NCI-H524 (cell line): Measurements from ENCODE around the gene ZBTB8OS.

Source experiments
- DNase-seq, 2 experiments: peaks; one replicate each; lab custom pipeline; 2025; lab: John Stamatoyannopoulos, UW

Gene ZBTB8OS

DNA sequence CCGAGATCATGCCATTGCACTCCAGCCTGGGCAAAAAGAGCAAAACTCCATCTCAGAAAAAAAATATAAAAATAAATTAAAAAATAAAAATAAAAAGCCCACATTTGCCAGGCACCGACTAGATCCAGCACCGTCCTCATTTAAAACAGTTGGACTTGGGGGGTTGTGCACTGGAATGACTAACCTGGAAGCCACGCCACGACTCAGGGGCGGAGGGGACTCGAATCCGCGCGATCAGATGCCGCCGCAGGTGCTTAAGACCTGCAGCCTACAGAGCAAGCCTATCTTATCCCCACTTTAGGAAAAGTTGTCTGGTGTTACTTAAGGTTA, 38.5 kb downstream of the ZBTB8OS start:
- no peak for DNase-seq

DNA sequence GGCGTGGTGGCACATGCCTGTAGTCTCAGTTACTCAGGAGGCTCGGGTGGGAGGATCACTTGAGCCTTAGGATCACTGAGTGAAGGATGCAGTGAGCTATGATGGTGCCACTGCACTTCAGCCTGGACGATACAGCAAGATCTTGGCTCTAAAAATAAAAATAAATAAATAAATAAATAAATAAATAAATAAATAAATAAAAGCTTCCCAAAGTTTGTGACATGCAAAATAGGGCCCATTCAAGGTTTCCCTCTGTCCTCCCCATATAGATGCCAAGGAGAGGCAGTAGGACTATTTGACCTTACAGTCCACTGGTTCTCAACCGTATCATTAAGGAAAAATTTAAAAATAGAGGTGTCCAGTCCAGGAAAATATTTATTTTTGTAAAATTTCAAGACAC, 41.2 kb downstream of the ZBTB8OS start:
- DNase-seq: no peak

DNA sequence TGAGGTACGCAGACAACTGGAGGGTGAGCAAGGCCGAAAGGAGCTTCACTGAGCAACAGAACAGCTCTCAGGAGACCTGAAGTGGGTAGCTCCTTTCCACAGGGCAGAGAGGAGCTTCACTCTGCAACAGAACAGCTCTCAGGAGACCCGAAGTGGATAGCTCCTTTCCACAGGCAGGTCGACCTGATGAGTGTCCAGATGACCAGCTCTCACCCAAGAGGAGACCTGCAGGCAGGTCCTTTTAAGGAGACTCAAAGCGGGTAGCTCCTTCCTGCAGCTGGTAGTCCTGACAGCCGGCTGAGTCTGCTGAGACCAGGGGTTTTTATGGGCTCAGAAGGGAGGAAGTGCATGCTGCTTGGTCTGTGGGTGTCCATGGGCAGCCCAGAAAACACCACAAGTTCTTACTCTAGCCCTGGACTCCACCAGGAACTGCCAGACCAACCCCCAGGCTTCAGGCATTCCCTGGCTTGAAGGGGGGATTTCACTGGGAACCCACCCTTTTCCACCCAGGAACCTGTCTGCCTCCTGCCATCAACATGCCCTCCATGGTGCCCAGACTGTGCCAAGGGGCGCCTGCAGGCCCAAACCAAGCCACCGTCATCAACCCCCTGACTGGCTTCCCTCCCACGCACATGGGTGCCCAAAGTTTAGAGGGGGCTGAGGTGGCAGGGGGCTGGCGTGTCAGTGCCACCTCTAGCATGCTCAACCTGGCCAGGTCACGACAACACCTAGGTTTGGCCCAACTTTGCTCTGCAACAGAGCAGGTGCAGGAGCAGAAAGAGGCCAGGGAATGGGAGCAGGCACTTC, 43.6 kb downstream of the ZBTB8OS start:
- DNase-seq: no peak

DNA sequence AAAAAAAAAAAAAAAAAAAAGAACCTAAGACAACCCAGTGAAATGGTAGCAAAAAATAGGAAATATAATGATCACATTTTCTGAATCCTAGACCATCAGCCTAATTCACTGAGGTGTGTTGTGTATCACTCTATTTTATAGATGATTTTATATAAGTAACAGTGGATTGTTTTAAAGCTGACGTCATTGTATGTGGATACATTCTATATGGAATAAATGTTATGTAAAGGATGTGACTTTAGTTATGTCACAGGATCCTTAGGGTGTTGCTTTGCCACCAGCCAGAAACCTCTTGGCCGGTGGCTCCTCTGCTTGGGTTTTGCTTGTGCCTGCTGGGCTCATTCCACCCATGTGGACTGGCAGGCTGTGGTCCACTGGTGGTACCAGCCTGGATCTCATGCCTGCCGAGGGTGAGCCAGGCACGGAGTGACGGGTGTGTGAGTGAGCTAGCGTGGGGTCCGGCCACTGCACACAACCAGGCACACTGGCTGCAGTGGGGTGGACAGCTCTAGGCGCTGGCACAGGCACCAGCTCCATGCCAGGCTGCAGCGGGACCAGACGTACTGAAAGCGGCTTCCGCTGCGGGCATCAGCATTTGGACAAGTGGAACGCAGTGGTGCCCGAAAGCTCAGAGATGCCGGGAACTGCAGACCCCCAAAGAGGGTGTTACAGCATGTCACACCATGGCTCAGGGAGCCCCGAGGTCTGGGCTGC, 44.5 kb downstream of the ZBTB8OS start:
- no peak for DNase-seq

DNA sequence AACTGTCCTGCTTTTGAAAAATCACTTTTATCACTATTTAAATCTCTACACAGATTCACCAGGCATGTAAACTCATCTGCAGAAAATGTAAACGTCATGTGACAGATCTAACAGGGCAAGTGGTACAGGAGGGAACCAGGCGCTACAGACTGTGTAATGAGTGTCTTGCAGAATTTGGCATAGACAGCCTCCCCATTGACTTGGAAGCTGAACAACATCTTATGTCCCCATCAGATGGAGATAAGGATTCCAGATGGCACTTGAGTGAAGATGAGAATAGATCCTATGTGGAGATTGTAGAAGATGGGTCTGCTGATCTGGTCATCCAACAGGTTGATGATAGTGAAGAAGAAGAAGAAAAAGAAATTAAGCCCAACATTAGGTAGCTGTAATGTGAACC, 50.3 kb downstream of the ZBTB8OS start:
- peak in 1 of 2 experiments; percentile 13 for DNase-seq

DNA sequence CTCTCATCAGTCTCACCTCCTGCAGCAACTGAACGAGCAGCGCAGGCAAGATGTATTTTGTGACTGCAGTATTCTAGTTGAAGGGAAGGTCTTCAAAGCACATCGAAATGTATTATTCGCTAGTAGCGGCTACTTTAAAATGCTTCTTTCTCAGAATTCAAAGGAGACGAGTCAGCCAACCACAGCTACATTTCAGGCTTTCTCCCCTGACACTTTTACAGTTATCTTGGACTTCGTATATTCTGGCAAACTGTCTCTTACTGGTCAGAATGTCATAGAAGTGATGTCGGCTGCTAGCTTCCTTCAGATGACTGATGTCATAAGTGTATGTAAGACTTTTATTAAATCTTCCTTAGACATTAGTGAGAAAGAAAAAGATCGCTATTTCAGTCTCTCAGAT, 57.4 kb downstream of the ZBTB8OS start:
- DNase-seq: no peak

DNA sequence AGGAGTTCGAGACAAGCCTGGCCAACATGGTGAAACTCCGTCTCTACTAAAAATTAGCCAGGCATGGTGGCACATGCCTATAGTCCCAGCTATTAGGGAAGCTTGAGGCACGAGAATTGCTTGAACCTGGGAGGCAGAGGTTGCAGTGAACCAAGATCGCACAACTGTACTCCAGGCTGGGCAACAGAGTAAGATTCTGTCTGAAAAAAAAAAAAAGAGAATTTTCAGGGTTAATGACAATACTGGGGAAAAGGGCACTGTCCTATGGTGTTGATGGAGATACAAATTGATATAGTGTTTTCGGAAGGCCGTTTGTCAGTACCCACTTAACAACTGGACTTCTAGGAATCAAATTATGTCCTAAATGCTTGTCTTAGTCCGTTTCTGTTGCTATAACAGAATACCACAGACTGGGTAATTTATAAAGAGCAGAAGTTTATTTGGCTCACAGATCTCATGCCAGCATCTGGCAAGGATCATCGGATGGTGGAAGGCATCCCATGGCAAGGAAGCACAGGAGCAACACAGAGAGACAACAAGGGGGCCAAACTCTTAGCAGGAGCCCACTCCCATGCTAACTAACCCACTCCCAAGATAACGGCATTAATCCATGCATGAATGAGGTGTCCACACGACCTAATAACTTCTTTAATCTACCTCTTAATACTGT, 69.9 kb downstream of the ZBTB8OS start:
- no peak for DNase-seq
